Gastrocnemius medialis (tissue), 4 donors: Measurements from ENCODE around the gene EFEMP2. TPM values are rescaled to one million over a fixed set of nuclear protein-coding genes. Genes with fewer than 3 reads are reported as not detected.
"Not testable (repeated sequence)": the region's sequence is repeated elsewhere in the genome, so short reads cannot be mapped to it uniquely, and the experiment has no call there.

Experiments
- ATAC-seq, 2 donors: fragments of 150-250 bp; one replicate each; pipeline ENCODE4 v1.9.1; 2016
- DNase-seq, 2 donors: peaks; one replicate each; pipeline ENCODE4 v3.0.0-alpha.2; 2019
- H3K27ac ChIP-seq, 4 donors: fragments of 200-600 bp; sonication (generic); 1 replicate in 1 of 4; 2 replicates in 3 of 4; pipeline ENCODE4 v1.5.1; 2016 to 2018; ENCODE audit warnings: mild to moderate bottlenecking in 2 of 4, moderate library complexity in 1 of 4
- H3K27me3 ChIP-seq, 3 donors: fragments of 200-600 bp; sonication (generic) in 2 of 3; 1 replicate in 1 of 3; 2 replicates in 2 of 3; pipeline versions ENCODE4 v1.5.1 to v1.6.0; 2016 to 2019; ENCODE audit warnings: mild to moderate bottlenecking in 1 of 3, moderate library complexity in 1 of 3
- H3K36me3 ChIP-seq, 2 donors: fragments of 200-600 bp; sonication (generic) in 1 of 2; one replicate each; pipeline ENCODE4 v1.5.1; 2017 to 2018
- H3K4me1 ChIP-seq, 2 donors: fragments of 200-600 bp; sonication (generic) in 1 of 2; one replicate each; pipeline ENCODE4 v1.5.1; 2016 to 2017; ENCODE audit warnings: mild to moderate bottlenecking in 2 of 2
- H3K4me3 ChIP-seq, 4 donors: fragments of 200-600 bp; sonication (generic) in 3 of 4; 1 replicate in 1 of 4; 2 replicates in 3 of 4; pipeline ENCODE4 v1.5.1; 2016 to 2019; ENCODE audit warnings: mild to moderate bottlenecking in 2 of 4
- H3K9me3 ChIP-seq, 3 donors: fragments of 200-600 bp; sonication (generic) in 2 of 3; 1 replicate in 1 of 3; 2 replicates in 2 of 3; pipeline ENCODE4 v1.5.1; 2016 to 2019
- POLR2A ChIP-seq, 2 donors: fragments of 450-650 bp; IDR thresholded peaks; one replicate each; pipeline ENCODE4 v1.6.1; 2017; ENCODE audit warnings: antibody characterized with exemption in 2 of 2, mild to moderate bottlenecking in 2 of 2, moderate library complexity in 2 of 2
- in situ Hi-C, 4 donors: fragments of 200-750 bp; cut with MboI; loops; one replicate each; pipeline versions ENCODE4 v1.15.0 to v1.8.0; 2017; ENCODE audit warnings: low sequenced_read_pairs in 4 of 4
- intact Hi-C: fragments of 100-400 bp; cut with DNase I; formaldehyde crosslinking; loops from one replicate; pipeline ENCODE4 v1.15.1; 2023; ENCODE audit warnings: low total_unique reads
- total RNA-seq, 4 donors: library from RNA; depleted of rRNA; stranded (reverse); fragments of >200 nt; gene quantifications; one replicate each; pipeline versions ENCODE4 v1.1.0 to v1.2.3, GENCODE V29; 2016
- TF ChIP-seq, protein P1 (sequence below), 5 experiments: fragments of 450-650 bp in 3 of 5; fragments of 200-600 bp in 2 of 5; sonication (generic) in 2 of 5; IDR thresholded peaks in 4 of 5; conservative IDR thresholded peaks in 1 of 5; 1 replicate in 4 of 5; 2 replicates in 1 of 5; pipeline ENCODE4 v1.5.1; 2016 to 2019; ENCODE audit warnings: antibody characterized with exemption in 5 of 5, mild to moderate bottlenecking in 3 of 5, moderate library complexity in 3 of 5

EFEMP2 gene
- total RNA-seq, 4 donors from 2014 or later = 20.6 to 24.1 (median 22.9) TPM

GRCh38 chr11:65842144-65842543, 30.5 kb downstream of the EFEMP2 start:
- H3K27me3 ChIP-seq = no peaks in the 10 kb centered on the region
- in situ Hi-C loops = no loop called here
- H3K27ac ChIP-seq = no peak overlapping the region
- H3K36me3 ChIP-seq = no peaks in the 10 kb centered on the region
- no peaks in the 10 kb centered on the region for H3K4me1 ChIP-seq
- no peak for ATAC-seq
- TF ChIP-seq, protein P1, sequence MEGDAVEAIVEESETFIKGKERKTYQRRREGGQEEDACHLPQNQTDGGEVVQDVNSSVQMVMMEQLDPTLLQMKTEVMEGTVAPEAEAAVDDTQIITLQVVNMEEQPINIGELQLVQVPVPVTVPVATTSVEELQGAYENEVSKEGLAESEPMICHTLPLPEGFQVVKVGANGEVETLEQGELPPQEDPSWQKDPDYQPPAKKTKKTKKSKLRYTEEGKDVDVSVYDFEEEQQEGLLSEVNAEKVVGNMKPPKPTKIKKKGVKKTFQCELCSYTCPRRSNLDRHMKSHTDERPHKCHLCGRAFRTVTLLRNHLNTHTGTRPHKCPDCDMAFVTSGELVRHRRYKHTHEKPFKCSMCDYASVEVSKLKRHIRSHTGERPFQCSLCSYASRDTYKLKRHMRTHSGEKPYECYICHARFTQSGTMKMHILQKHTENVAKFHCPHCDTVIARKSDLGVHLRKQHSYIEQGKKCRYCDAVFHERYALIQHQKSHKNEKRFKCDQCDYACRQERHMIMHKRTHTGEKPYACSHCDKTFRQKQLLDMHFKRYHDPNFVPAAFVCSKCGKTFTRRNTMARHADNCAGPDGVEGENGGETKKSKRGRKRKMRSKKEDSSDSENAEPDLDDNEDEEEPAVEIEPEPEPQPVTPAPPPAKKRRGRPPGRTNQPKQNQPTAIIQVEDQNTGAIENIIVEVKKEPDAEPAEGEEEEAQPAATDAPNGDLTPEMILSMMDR (IDR thresholded peaks at IDR 0.05 in 4 of 5, conservative IDR thresholded peaks at IDR 0.05 in 1 of 5) = no peak
- TF ChIP-seq POLR2A (IDR thresholded peaks at IDR 0.05) = no peak
- no peak overlapping the region for H3K4me3 ChIP-seq
- intact Hi-C loops = no loop called here
- H3K9me3 ChIP-seq = no peaks in the 10 kb centered on the region
- DNase-seq = no peak

DNA sequence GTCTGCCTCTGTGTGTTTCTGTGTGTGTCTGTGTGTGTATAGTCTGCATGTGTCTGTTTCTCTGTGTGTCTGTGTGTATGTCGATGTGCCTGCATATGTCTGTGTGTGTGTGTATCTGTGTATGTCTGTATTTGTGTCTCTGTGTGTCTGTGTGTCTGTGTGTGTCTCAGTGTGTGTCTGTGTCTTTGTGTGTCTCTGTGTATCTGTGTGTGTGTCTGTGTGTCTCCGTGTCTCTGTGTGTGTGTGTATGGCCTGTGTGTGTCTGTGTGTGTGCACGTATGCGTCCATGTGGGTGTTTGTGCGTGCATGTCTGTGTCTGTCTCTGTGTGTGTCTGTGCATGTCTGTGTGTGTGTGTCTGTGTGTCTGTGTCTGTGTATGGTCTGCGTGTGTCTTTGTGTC, 38.4 kb downstream of the EFEMP2 start:
- DNase-seq = no peak
- no peaks in the 10 kb centered on the region for H3K36me3 ChIP-seq
- H3K4me3 ChIP-seq = peak overlapping the region; percentile 61 to 88 (median 74)
- peaks cover 7 to 17% of the 10 kb centered on the region in 2 donors for H3K4me1 ChIP-seq
- no peaks in the 10 kb centered on the region for H3K9me3 ChIP-seq
- ATAC-seq = no peak
- intact Hi-C loops (no loop called here), in situ Hi-C loops (no loop called here)
- no peak overlapping the region for H3K27ac ChIP-seq
- peaks cover 0 to 12% (median 0%) of the 10 kb centered on the region in 3 donors for H3K27me3 ChIP-seq
- TF ChIP-seq POLR2A (IDR thresholded peaks at IDR 0.05) = no peak
- TF ChIP-seq, protein P1 (IDR thresholded peaks at IDR 0.05 in 4 of 5, conservative IDR thresholded peaks at IDR 0.05 in 1 of 5) = no peak

DNA sequence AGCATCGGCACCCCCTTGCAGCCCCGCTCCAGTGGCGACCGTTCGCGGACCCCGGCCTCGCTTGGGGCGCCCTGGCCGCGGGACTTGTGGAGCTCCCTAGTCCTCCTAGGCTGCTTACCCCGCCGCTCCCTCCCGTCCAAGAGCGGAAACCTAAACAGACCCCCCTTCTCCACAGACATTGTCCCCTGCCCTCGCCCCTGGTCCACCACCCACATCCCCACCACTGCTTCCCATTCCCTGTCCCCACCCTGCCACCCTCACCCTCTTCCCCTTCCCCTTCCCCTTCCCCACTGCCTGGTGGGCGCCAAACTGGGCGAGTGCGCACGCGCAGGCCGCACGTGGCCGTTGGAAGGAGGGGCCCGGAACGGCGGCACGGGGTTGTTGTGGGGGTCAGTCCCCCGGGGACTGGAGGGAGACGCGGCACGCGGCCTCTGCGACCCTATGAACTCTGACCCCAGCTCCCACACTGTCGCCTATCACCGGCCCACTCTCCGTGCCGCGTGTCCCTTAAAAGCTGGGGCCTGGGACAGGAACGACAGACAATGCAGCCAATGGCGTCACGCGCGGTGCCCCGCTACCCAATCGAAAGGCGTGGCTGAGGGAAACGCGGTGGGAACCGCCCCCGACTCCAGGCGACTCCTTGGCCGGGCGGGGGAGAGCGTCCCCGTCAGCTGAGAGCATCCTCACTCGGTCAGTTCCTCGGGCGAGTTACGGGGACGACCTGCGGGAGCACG, 39.1 kb downstream of the EFEMP2 start, which contains the start of gene SNX32:
Gene SNX32 (plus strand): TSS at position 667 of the 734 bp plus-strand sequence. CDS start 103 bp downstream, outside the sequence.
- intact Hi-C loops = no loop called here
- Histone ChIP-seq H3K27ac (peak within 1 kb of the TSS in 3 of 4 donors; percentile 16 to 57 (median 32)), H3K9me3 (no peaks in the 10 kb centered on the region), H3K36me3 (no peaks in the 10 kb centered on the region), H3K4me3 (peak within 1 kb of the TSS; percentile 61 to 88 (median 74)), H3K4me1 (peaks cover 7 to 17% of the 10 kb centered on the region in 2 donors), H3K27me3 (peaks cover 0 to 12% (median 0%) of the 10 kb centered on the region in 3 donors)
- ATAC-seq (peak; percentile 98 to 99), DNase-seq (peak; percentile 92)
- TF ChIP-seq POLR2A (IDR thresholded peaks at IDR 0.05) = no peak
- TF ChIP-seq, protein P1 (IDR thresholded peaks at IDR 0.05 in 4 of 5, conservative IDR thresholded peaks at IDR 0.05 in 1 of 5) = no peak
- in situ Hi-C loops = no loop called here

GRCh38 chr11:65832231-65832630, 40.4 kb downstream of the EFEMP2 start:
- ATAC-seq, intact Hi-C loops, in situ Hi-C loops, H3K27ac ChIP-seq, H3K4me3 ChIP-seq, DNase-seq, H3K36me3 ChIP-seq, H3K9me3 ChIP-seq: not testable (repeated sequence)
- Histone ChIP-seq H3K27me3 (peaks cover 0 to 12% (median 0%) of the 10 kb centered on the region in 3 donors), H3K4me1 (peaks cover 7 to 17% of the 10 kb centered on the region in 2 donors)

- peaks cover 7 to 13% of the 10 kb centered on the region in 2 donors for H3K4me1 ChIP-seq
- no peak for DNase-seq
- TF ChIP-seq, protein P1 (IDR thresholded peaks at IDR 0.05 in 4 of 5, conservative IDR thresholded peaks at IDR 0.05 in 1 of 5) = no peak
- TF ChIP-seq POLR2A (IDR thresholded peaks at IDR 0.05) = no peak
- no peaks in the 10 kb centered on the region for H3K36me3 ChIP-seq
- H3K27me3 ChIP-seq = no peaks in the 10 kb centered on the region
- no peaks in the 10 kb centered on the region for H3K9me3 ChIP-seq
- in situ Hi-C loops (no loop called here), intact Hi-C loops (no loop called here)
- no peak for ATAC-seq
- H3K27ac ChIP-seq = no peak overlapping the region
- H3K4me3 ChIP-seq = no peak overlapping the region
Observed at GRCh38 chr11:65829459-65829858, 43.1 kb downstream of the EFEMP2 start.
